Hematopoietic multipotent progenitor cell treated with erythropoietin and hydrocortisone succinate and interleukin-3 and kit ligand, for 4 days (in vitro differentiated cells): ENCODE results near the gene RGS6.
A peak's percentile ranks its signal among the peaks of the same experiment; 100 is the strongest.

ENCODE experiments used
- DNase-seq: peaks from one replicate; pipeline ENCODE4 v3.0.0-alpha.2; 2015

The RGS6 gene

GRCh38 chr14:72541546-72541945, 609.3 kb downstream of the RGS6 start:
- DNase-seq, result no peak

- peak; percentile 25 for DNase-seq
Measured at GRCh38 chr14:72543341-72543740, 611.1 kb downstream of the RGS6 start.

GRCh38 chr14:72544615-72545387, 612.6 kb downstream of the RGS6 start:
- no peak for DNase-seq

- DNase-seq, result no peak
Measured at GRCh38 chr14:72545411-72546311, 613.4 kb downstream of the RGS6 start.

- DNase-seq, result no peak
Measured at GRCh38 chr14:72546344-72547016, 614.3 kb downstream of the RGS6 start.

DNA sequence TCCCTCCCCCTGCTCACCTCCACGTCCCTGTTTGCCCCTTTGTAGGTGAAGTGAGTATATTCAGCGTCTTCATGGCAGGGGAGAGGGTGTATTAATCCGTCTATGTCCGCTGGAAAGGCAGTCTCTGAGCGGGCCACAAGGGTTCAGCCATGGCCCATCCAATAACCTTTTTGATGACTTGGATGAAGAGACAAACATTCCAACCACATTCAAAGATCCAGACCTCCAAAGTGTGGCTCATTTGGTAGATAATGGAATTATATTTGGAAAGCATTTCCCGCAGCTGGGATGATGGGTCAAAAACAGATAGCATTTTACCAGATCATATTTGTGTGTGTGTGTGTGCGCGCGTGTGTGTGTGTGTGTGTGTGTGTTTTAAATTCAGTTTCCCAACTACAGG, 615.8 kb downstream of the RGS6 start:
- no peak for DNase-seq

DNA sequence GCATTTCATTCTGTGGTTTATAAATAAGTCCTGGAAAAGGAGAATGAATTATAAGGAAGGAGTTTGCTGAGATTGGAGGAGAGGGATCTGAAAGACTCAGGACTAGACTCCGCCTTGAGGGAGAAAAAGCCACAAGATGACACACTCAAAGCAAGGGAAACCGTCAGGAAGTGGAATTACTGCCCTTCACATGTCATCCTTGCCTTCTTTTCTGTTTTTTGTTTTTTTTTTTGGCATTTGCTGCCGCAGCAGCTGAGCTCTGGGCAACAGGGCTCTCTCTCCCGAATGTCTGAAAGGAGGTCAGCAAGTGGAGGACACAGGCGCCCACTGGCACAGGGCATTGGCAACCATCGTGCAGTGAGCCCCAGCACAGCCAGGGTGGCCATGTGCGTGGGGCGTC, 616.8 kb downstream of the RGS6 start:
- no peak for DNase-seq

GRCh38 chr14:72549854-72550253, 617.6 kb downstream of the RGS6 start:
- no peak for DNase-seq

DNA sequence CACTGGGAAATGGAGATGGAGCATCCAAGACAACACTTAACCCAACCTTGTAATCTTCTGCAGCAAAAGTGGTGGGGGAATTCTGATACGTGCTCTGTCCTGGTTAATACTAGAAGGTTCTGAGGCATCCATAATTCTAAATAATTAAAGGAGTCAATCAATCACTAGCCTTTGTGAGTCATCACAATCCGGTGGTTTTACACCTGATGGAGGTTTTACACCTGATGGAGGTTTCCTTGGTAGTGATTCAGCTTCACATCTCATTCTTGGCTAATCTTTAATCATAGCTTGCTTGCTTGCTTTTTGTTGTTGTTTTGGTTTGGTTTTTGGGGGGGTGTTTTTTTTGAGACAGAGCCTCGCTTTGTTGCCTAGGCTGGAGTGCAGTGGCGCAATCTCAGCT, 618.3 kb downstream of the RGS6 start:
- DNase-seq, result no peak

DNA sequence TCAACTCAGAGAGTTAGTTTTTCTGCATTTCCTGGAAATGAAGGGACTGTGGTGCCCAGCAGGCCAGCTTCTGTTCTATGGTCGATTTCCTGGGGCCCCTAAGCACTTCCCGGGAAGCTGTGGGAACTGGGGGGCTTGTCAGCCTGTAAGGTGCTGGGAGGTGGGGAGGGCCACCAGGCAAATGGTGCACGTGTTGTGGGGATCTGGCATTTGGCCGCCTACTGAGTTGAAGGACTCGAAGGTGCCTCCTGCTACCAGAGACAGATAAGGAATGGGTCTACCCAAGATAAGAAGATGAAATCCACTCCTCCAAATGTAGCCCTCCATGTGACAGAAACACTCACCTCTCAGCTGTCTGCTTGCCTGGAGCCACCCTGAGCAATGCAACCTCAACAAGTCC, 620.0 kb downstream of the RGS6 start:
- no peak for DNase-seq

DNA sequence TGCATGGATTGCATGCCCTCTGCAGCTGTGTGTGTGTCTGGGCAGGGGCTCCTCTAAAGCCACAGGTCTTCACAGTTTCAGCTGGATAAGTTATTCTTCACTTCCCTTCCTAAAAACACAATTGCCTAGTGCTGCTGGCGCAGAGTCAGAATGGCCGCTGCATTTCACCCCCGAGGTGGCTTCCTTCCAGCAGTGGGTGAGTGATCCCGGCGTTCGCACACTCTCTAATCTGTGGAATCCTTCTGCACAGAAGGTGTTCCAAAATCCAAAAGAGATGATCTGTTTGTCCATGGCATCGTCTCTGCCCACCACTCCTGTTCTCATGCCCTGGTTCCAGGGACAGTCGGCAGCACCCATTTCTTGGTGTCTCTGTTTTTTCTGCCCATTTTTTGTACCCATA, 620.9 kb downstream of the RGS6 start:
- no peak for DNase-seq

GRCh38 chr14:72553656-72554055, 621.4 kb downstream of the RGS6 start:
- DNase-seq, result no peak

DNA sequence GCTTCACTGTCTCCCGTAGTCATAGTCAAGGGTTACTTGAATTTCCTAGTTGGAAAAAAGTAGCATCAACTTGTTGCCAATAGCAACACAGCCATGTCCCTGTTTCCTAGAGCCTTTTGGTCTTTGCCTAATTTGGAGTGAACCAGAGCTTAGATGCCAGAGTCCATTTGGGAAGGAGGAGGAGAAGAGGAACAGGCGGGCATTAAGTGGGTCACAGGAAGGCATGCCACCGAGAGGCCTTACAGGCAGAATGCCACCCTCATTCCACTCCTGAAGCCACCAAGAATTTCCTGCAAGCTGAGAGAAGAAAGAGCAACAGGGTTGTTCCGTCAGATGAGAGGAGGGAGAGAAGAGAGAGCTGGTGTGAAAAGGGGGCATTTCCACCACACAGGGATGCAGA, 622.2 kb downstream of the RGS6 start:
- DNase-seq, result no peak

GRCh38 chr14:72554994-72555608, 622.9 kb downstream of the RGS6 start:
- no peak for DNase-seq

DNA sequence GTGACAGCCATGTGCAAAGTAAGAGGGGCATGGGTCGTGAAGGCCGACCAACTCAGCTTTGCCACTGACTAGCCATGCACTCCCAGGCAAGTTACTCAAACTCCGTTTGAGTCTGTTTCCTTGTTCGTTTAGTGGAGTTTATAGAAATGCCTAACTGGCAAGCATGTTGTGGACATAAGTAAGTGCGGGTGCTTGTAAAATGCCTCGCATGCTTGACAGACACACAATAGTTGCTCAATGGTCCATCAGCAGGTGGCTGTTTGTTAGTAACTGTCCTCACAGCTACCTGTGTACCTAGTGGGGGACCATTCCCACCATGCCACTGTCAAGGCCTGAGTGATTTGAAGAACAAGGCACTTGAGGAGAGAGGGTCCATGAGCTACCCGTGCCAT, 623.4 kb downstream of the RGS6 start:
- no peak for DNase-seq

DNA sequence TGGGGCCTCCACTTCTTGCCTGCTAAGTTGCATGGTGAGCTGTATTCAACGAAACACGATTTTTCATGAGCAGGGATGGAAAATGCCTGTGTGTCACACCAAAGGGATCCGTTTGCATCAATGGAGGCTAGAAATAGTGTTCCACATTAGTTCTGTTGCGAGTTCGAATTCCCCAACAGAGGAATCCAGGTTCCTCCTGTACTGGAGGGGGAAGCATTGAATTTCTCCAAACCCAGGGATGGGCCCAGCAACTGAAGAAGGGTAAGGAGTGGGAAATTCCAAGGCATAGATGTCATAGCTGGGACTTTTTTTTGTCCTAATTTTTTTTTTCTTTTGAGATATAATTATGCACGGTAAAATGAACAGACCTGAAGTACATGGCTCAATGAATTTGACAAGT, 625.4 kb downstream of the RGS6 start:
- DNase-seq, result no peak

GRCh38 chr14:72558721-72559120, 626.5 kb downstream of the RGS6 start:
- DNase-seq, result no peak

DNA sequence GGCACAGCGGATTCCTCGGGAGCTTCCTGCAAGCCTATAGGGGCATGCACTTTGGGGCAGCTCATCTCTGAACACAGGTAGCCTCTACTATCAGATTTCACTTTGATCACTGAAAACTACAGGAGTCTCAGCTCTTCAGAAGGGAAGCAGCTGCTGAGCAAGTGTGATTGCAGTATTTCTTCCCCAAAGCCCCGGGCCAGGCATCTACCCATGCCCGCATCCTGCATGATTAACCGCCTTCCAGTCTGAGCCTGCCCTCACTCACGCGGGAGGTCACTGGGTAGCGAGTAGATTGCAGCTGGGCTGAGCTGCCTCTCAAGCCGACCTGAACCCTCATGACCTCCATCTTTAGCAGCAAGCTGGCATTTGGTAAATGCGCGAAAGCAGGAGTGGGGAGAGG, 627.0 kb downstream of the RGS6 start:
- DNase-seq, result peak; percentile 18

- DNase-seq, result no peak
Measured at GRCh38 chr14:72559669-72560255, 627.5 kb downstream of the RGS6 start.

- no peak for DNase-seq
Measured at GRCh38 chr14:72560331-72560730, 628.1 kb downstream of the RGS6 start.

DNA sequence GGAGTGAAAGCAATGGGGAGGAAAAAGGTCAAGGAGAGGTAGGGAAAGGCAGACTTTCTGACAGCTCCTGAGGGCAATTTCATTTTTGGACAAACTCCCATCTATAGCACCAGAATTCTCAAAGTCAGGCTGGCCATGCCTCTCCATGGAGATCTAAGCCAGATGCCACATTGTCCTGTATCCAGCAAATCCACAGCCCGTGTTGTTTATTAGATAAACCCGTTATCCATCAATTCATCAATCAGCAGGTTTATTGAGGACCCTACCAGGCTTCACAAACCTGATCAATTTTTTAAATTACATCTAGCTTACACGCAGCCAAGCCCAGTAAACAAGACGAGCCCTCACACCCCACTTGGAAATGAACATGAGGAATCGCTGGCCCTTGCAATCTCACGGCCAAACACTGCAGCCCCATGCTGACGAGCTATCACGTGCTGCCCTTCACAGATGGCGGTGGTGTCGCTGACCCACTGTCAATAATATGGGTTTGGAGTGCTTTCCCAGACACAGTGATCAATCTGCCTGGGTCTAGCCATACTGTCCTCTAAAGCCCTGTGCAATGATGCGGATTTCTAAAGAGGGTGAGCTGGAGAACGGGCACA, 628.8 kb downstream of the RGS6 start:
- DNase-seq, result no peak

GRCh38 chr14:72562300-72562699, 630.1 kb downstream of the RGS6 start:
- DNase-seq, result no peak
